GM12892 (cell line): ENCODE data around the gene DENND2C.

Experiments
- POLR2A ChIP-seq: IDR thresholded peaks from 2 replicates; pipeline ENCODE4 v1.6.1; 2011; ENCODE audit warnings: low read depth, low read length, control low read depth
- POLR2AphosphoS5 ChIP-seq: IDR thresholded peaks from 2 replicates; pipeline ENCODE4 v1.6.1; 2011; ENCODE audit warnings: low read depth, low read length, control low read depth
- TAF1 ChIP-seq: IDR thresholded peaks from 2 replicates; pipeline ENCODE4 v1.6.1; 2011; ENCODE audit warnings: low read depth, mild to moderate bottlenecking, control low read depth, low read length, borderline replicate concordance

DNA sequence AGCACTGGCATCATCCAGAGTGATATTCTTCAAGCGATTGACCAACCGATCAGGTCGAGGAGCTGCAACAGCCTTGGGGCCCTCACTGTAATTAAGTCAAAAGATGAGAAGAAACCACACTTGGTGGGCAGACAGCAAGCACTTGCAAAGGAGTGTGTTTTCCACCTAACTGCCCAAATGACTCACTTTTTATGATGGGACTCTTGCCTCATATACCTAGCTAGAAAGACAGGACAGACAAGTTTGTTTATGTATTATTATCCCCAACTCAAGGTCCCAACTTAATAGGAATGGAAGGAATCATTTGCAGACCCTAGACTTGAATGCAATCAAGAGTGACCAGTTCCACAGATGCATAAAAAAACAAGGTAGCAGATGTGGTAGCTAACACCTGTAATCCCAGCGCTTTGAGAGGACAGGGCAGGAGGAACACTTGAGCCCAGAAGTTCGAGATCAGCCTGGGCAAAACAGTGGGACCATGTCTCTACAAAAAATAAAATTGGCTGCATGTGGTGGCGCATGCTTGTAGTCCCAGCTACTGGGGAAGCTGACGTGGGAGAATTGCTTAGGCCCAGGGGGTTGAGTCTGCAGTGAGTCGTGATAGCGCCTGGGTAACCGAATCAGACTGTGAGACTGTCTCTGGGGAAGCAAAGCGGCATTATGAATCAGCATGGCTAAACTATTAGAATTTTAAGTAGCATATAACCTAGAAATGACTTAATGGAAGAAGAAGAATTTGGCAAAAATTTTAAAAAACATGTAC is 49.0 kb upstream of the DENND2C start:
- TF ChIP-seq POLR2A: no peak
- TF ChIP-seq POLR2AphosphoS5: no peak
- no peak for TF ChIP-seq TAF1
